GM13977 (cell line): Measurements from ENCODE around the gene MARCHF10.
A peak's percentile ranks its signal among the peaks of the same experiment; 100 is the strongest.

Experiments
- DNase-seq: peaks from one replicate; pipeline ENCODE4 v3.0.0; 2012; ENCODE audit warnings: low spot score
- in situ Hi-C: fragments of 300-500 bp; cut with MboI; formaldehyde crosslinking; loops from one replicate; pipeline ENCODE4 v1.12.0; 2022; ENCODE audit warnings: low sequenced_read_pairs, low pct_unique_long_range_greater_than_20kb, mixed read lengths, inconsistent platforms; ENCODE audit not compliant: unreplicated experiment
- TF ChIP-seq, protein P1 (sequence below): IDR thresholded peaks from 2 replicates; pipeline ENCODE4 v1.5.1; 2012; ENCODE audit warnings: mild to moderate bottlenecking, control low read depth; ENCODE audit not compliant: insufficient read depth; ENCODE audit errors: extremely low read depth, missing control alignments

Gene MARCHF10

DNA sequence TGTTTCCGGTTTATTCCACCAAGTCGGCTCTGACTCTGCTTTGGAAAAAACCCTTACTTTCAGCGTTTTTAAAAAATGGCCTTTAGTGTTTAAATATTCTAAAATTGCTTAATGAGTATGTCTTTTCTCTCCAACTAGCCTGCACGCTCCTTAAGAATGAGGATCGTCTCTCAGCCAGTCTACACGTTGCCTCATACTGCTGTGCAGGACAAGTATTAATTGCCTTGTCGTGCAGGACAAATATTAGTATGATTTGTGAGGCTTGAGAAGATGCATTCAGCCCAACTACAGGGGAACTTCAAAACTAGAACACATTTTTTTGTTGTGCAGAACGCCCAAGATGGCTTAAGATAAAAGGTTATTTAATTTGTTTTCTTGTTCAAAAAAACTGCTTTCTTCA lies 61.2 kb downstream of the MARCHF10 start:
- TF ChIP-seq, protein P1, sequence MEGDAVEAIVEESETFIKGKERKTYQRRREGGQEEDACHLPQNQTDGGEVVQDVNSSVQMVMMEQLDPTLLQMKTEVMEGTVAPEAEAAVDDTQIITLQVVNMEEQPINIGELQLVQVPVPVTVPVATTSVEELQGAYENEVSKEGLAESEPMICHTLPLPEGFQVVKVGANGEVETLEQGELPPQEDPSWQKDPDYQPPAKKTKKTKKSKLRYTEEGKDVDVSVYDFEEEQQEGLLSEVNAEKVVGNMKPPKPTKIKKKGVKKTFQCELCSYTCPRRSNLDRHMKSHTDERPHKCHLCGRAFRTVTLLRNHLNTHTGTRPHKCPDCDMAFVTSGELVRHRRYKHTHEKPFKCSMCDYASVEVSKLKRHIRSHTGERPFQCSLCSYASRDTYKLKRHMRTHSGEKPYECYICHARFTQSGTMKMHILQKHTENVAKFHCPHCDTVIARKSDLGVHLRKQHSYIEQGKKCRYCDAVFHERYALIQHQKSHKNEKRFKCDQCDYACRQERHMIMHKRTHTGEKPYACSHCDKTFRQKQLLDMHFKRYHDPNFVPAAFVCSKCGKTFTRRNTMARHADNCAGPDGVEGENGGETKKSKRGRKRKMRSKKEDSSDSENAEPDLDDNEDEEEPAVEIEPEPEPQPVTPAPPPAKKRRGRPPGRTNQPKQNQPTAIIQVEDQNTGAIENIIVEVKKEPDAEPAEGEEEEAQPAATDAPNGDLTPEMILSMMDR: no peak
- DNase-seq: no peak
- in situ Hi-C loops: loop anchor here (10.0 kb wide), 1 partner anchor 58 kb away; the partner anchor contains the start of gene MARCHF10

- DNase-seq: no peak
- in situ Hi-C loops: loop anchor here (10.0 kb wide), 1 partner anchor 59 kb away; the partner anchor contains the start of gene MARCHF10
- TF ChIP-seq, protein P1: no peak
Observed at GRCh38 chr17:62745806-62746205, 62.3 kb downstream of the MARCHF10 start.

DNA sequence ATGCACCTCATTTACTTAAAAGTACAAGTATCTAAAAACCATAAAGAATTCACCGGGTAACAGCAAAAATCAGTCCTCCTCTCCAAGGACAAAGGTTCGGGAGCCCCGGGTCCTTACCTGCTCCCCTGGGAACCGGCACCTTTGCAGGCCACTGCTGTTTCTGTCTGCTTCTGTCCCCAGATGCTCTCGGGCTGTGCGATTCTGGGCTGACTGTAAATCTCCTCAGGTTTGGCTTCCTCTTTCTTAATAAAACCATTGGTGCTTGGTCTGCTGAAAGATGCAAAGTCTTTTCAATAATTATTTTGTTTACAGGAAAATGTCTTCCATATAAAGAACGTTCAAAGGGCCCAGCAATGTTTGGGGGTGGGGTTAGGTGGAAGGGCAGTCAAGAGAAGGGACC lies 63.9 kb downstream of the MARCHF10 start:
- DNase-seq: no peak
- TF ChIP-seq, protein P1: no peak
- in situ Hi-C loops: loop anchor here (10.0 kb wide), 1 partner anchor 61 kb away; the partner anchor contains the start of gene MARCHF10

- TF ChIP-seq, protein P1: no peak
- DNase-seq: peak; percentile 41
- in situ Hi-C loops: loop anchor here (10.0 kb wide), 1 partner anchor 64 kb away; the partner anchor contains the start of gene MARCHF10
Observed at GRCh38 chr17:62741290-62741689, 66.8 kb downstream of the MARCHF10 start.

GRCh38 chr17:62739645-62740388 lies 68.3 kb downstream of the MARCHF10 start:
- no peak for DNase-seq
- TF ChIP-seq, protein P1: no peak
- in situ Hi-C loops: loop anchor here (10.0 kb wide), 1 partner anchor 65 kb away; the partner anchor contains the start of gene MARCHF10

DNA sequence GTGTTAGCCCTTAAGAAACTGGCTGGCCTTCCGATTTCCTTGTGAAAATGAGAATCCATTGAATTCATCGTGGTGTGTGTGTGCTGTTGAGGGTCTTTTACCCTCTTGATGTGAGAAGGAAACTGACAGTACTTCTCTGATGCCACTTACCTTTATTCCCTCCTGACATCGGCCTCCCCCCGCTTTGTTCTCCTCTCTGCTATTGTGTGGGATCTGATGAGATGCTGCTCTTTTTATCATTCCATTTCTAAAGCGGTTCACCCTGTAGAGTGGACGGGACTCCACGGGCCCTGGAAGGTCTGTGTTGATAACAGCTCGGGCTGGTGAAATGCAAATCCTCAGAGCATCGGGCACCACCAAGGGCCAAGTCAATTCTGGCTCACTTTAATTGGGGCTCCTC lies 69.8 kb downstream of the MARCHF10 start:
- TF ChIP-seq, protein P1: no peak
- no peak for DNase-seq
- in situ Hi-C loops: no loop called here
